GM12878 (cell line): Measurements from ENCODE around the gene EMC1. TPM values are rescaled to one million over a fixed set of nuclear protein-coding genes. Genes with fewer than 3 reads are reported as not detected.

Source experiments
- ASH2L ChIP-seq: fragments of 300-600, 200-600 bp; sonication (generic); IDR thresholded peaks from 2 replicates; pipeline ENCODE4 v1.6.1; 2017; ENCODE audit warnings: low read depth, mild to moderate bottlenecking, borderline replicate concordance
- BACH1 ChIP-seq: fragments of 450-650 bp; IDR thresholded peaks from 2 replicates; pipeline ENCODE4 v1.6.1; 2017; ENCODE audit warnings: mild to moderate bottlenecking, borderline replicate concordance
- ETV6 ChIP-seq, 2 experiments: fragments of 450-650 bp in 1 of 2; IDR thresholded peaks in 1 of 2; conservative IDR thresholded peaks in 1 of 2; 2 replicates each; pipeline ENCODE4 v1.6.1; 2014; ENCODE audit warnings: antibody characterized with exemption in 1 of 2, borderline replicate concordance in 1 of 2, low read depth in 1 of 2, mild to moderate bottlenecking in 1 of 2, moderate library complexity in 1 of 2
- FOXM1 ChIP-seq: IDR thresholded peaks from 2 replicates; pipeline ENCODE4 v1.6.1; 2012; ENCODE audit warnings: low read depth, mild to moderate bottlenecking, inconsistent platforms, low read length, moderate library complexity
- HDAC6 ChIP-seq: fragments of 200-600 bp; sonication (generic); IDR thresholded peaks from one replicate; pipeline ENCODE4 v1.8.0; 2017; ENCODE audit warnings: antibody characterized with exemption; ENCODE audit not compliant: unreplicated experiment
- IKZF1 ChIP-seq: fragments of 450-650 bp; conservative IDR thresholded peaks from 2 replicates; pipeline ENCODE4 v1.6.1; 2017; ENCODE audit warnings: antibody characterized with exemption, mild to moderate bottlenecking
- IKZF2 ChIP-seq, 2 experiments: fragments of 450-650 bp; IDR thresholded peaks; 2 replicates each; pipeline ENCODE4 v1.6.1; 2017; ENCODE audit warnings: mild to moderate bottlenecking in 2 of 2, moderate library complexity in 2 of 2
- JUND ChIP-seq: IDR thresholded peaks from 2 replicates; pipeline ENCODE4 v1.6.1; 2012; ENCODE audit warnings: low read depth, mild to moderate bottlenecking, low read length, improper control_type of control experiment, moderate library complexity
- MLLT1 ChIP-seq: fragments of 450-650 bp; IDR thresholded peaks from 2 replicates; pipeline ENCODE4 v1.6.1; 2016; ENCODE audit warnings: mild to moderate bottlenecking
- MTA3 ChIP-seq: IDR thresholded peaks from 2 replicates; pipeline ENCODE4 v1.6.1; 2012; ENCODE audit warnings: low read length, inconsistent platforms, borderline replicate concordance
- MXI1 ChIP-seq: fragments of 150-350 bp; IDR thresholded peaks from 2 replicates; pipeline ENCODE4 v1.6.1; 2011; ENCODE audit warnings: low read depth, mild to moderate bottlenecking, inconsistent platforms, low read length, improper control_type of control experiment
- NBN ChIP-seq: fragments of 450-650 bp; IDR thresholded peaks from 2 replicates; pipeline ENCODE4 v1.6.1; 2016
- PAX8 ChIP-seq: fragments of 450-650 bp; IDR thresholded peaks from 2 replicates; pipeline ENCODE4 v1.6.1; 2017; ENCODE audit warnings: mild to moderate bottlenecking, moderate library complexity
- POLR2AphosphoS2 ChIP-seq: IDR thresholded peaks from 2 replicates; pipeline ENCODE4 v1.6.1; 2011; ENCODE audit warnings: low read depth, mild to moderate bottlenecking, low read length, improper control_type of control experiment, moderate library complexity
- PRDM15 ChIP-seq: fragments of 450-650 bp; formaldehyde crosslinking; IDR thresholded peaks from 2 replicates; pipeline ENCODE4 v1.4.0; 2020; ENCODE audit warnings: mild to moderate bottlenecking, moderate library complexity
- RELA ChIP-seq: fragments of 450-650 bp; IDR thresholded peaks from 2 replicates; pipeline ENCODE4 v1.8.0; 2014; ENCODE audit warnings: borderline replicate concordance; ENCODE audit not compliant: partially characterized antibody
- RFX5 ChIP-seq: IDR thresholded peaks from 2 replicates; pipeline ENCODE4 v1.6.1; 2011; ENCODE audit warnings: low read depth, low read length, improper control_type of control experiment
- SKIL ChIP-seq: fragments of 450-650 bp; IDR thresholded peaks from 2 replicates; pipeline ENCODE4 v1.6.1; 2017; ENCODE audit warnings: mild to moderate bottlenecking, low read depth, inconsistent platforms; ENCODE audit not compliant: poor library complexity, severe bottlenecking
- SMC3 ChIP-seq: IDR thresholded peaks from 2 replicates; pipeline ENCODE4 v1.6.1; 2011; ENCODE audit warnings: low read length, improper control_type of control experiment, borderline replicate concordance
- SP1 ChIP-seq: IDR thresholded peaks from one replicate; pipeline ENCODE4 v1.6.1; 2011; ENCODE audit warnings: low read depth, low read length
- STAT1 ChIP-seq: fragments of 450-650 bp; conservative IDR thresholded peaks from 2 replicates; pipeline ENCODE4 v1.6.1; 2014; ENCODE audit warnings: antibody characterized with exemption, mild to moderate bottlenecking
- STAT3 ChIP-seq: IDR thresholded peaks from 2 replicates; pipeline ENCODE4 v1.6.1; 2011; ENCODE audit warnings: low read depth, low read length, improper control_type of control experiment
- TCF7 ChIP-seq: IDR thresholded peaks from 2 replicates; pipeline ENCODE4 v1.6.1; 2014; ENCODE audit warnings: antibody characterized with exemption, borderline replicate concordance
- ZNF274 ChIP-seq: IDR thresholded peaks from one replicate; pipeline ENCODE4 v1.8.0; 2011; ENCODE audit not compliant: insufficient read length, insufficient read depth
- polyA plus RNA-seq, 11 experiments: library from polyadenylated mRNA; depleted of rRNA in 4 of 11; unstranded in 6 of 11; stranded (reverse) in 5 of 11; fragments of >200 nt; fragmentation: Nextera tagmentation in 4 of 11; fragmentation: Illumina TruSeq in 1 of 11; extraction: Ambion mirVana in 4 of 11; extraction: Trizol in 1 of 11; gene quantifications; 1 replicate in 1 of 11; 2 replicates in 10 of 11; pipeline versions ENCODE4 v1.2.1 to v1.2.3, GENCODE V29; 2011 to 2016; ENCODE audit warnings: inconsistent platforms in 2 of 11, missing spikeins in 2 of 11, low read depth in 1 of 11
- total RNA-seq, 4 experiments: library from RNA; depleted of rRNA in 3 of 4; stranded (reverse); fragments of >200 nt in 3 of 4; fragmentation: Illumina TruSeq in 1 of 4; extraction: Trizol in 1 of 4; gene quantifications; 2 replicates each; pipeline versions ENCODE4 v1.2.1 to v1.2.3, GENCODE V29; 2013 to 2021

EMC1 gene
- total and polyA plus RNA-seq, 10 of the 15 experiments (the other 5 are each of a cell fraction or from before 2014, with no cell fraction given): 12.2 to 43.6 (median 20.6) TPM

- TF ChIP-seq MTA3 (no peak; the same call in 1 of the 2 replicates), ETV6 (conservative IDR thresholded peaks at IDR 0.05 in 1 of 2, IDR thresholded peaks at IDR 0.05 in 1 of 2; ENCODE audit: borderline replicate concordance in 1 of 2, low read depth in 1 of 2) (no peak), POLR2AphosphoS2 (peak; percentile 59), MXI1 (peak; percentile 92), ZNF274 (no peak), IKZF1 (peak; percentile 89), SMC3 (no peak), SKIL (no peak), RELA (peak; percentile 91), RFX5 (peak; percentile 70; the same call in 1 of the 2 replicates), FOXM1 (no peak), HDAC6 (no peak), STAT1 (peak; percentile 32; the same call in 1 of the 2 replicates), JUND (no peak), PAX8 (no peak), STAT3 (0 out of 2 replicates have a peak, but pooled peaks have one; percentile 67), IKZF2 (IDR thresholded peaks at IDR 0.05) (no peak; a peak in 1 of 4 replicates), SP1 (peak; percentile 39), PRDM15 (CRISPR knock-in tag) (no peak), ASH2L (peak; percentile 38; the same call in 1 of the 2 replicates), BACH1 (no peak; the same call in 1 of the 2 replicates), NBN (peak; percentile 94), MLLT1 (peak; percentile 39; the same call in 1 of the 2 replicates), TCF7 (no peak)
These were observed 41.1 kb downstream of the EMC1 start, which contains the start of gene UBR4 (continued) for GRCh38 chr1:19209990-19210771.
